Measurements from ENCODE around the gene CLEC2L.

Gene CLEC2L

GRCh38 chr7:139589474-139589873 is 66.0 kb downstream of the CLEC2L start:
- Mint-ChIP-seq H3K27ac (no peak overlapping the region), H3K4me3 (no peak overlapping the region), H3K36me3 (ENCODE audit: low read depth) (peaks cover 19% of the 10 kb centered on the region), H3K9me3 (no peaks in the 10 kb centered on the region), H3K27me3 (no peaks in the 10 kb centered on the region), H3K4me1 (no peaks in the 10 kb centered on the region)
- ATAC-seq = no peak
- no peak for DNase-seq

- no peak for ATAC-seq
- Mint-ChIP-seq H3K4me1 (no peaks in the 10 kb centered on the region), H3K27me3 (no peaks in the 10 kb centered on the region), H3K36me3 (ENCODE audit: low read depth) (peaks cover 15% of the 10 kb centered on the region), H3K9me3 (no peaks in the 10 kb centered on the region), H3K4me3 (no peak overlapping the region), H3K27ac (no peak overlapping the region)
- no peak for DNase-seq
Observed at GRCh38 chr7:139591550-139592195, 68.2 kb downstream of the CLEC2L start.

GRCh38 chr7:139592801-139593461 is 69.4 kb downstream of the CLEC2L start:
- H3K4me3 Mint-ChIP-seq = no peak overlapping the region
- H3K27ac Mint-ChIP-seq = no peak overlapping the region
- no peaks in the 10 kb centered on the region for H3K4me1 Mint-ChIP-seq
- no peak for DNase-seq
- H3K9me3 Mint-ChIP-seq = no peaks in the 10 kb centered on the region
- ATAC-seq = no peak
- H3K27me3 Mint-ChIP-seq = no peaks in the 10 kb centered on the region
- H3K36me3 Mint-ChIP-seq (ENCODE audit: low read depth) = peaks cover 12% of the 10 kb centered on the region

GRCh38 chr7:139594090-139594489 is 70.6 kb downstream of the CLEC2L start:
- DNase-seq = no peak
- Mint-ChIP-seq H3K27me3 (no peaks in the 10 kb centered on the region), H3K27ac (no peak overlapping the region), H3K36me3 (ENCODE audit: low read depth) (peaks cover 13% of the 10 kb centered on the region), H3K4me3 (no peak overlapping the region), H3K9me3 (no peaks in the 10 kb centered on the region), H3K4me1 (no peaks in the 10 kb centered on the region)
- no peak for ATAC-seq
